COR-L47 (cell line): ENCODE results near the gene RNF44.
"Not testable (repeated sequence)": the region's sequence is repeated elsewhere in the genome, so short reads cannot be mapped to it uniquely, and the experiment has no call there.

Experiments used
- DNase-seq: peaks from one replicate; lab custom pipeline; 2025; lab: John Stamatoyannopoulos, UW

The RNF44 gene

DNA sequence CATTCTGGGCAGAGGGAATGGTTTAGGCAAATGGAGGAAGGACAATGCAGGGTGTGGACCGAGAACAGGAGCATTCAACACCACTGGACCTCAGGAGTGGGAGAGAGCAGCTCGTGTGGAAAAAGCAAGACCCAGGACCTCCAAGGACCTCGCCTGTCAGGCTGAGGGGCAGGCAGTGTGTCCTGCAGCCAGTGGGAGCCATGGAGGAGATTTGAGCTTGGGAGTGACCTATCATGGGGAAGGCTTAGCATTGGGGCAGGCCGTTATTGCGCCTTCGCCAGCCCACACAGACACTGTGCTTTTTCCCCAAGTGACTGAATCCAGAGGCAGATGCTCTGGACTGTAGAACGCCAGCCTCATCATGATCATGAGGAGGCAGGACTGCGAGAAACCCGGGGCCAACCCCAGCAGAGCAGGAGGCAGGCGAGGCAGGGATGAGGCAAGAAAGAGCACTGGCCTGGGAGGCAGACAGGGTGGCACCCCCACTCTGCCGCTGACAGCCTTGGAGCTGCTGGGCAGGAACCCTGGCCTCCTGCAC lies 15.2 kb upstream of the RNF44 start:
- no peak for DNase-seq

DNA sequence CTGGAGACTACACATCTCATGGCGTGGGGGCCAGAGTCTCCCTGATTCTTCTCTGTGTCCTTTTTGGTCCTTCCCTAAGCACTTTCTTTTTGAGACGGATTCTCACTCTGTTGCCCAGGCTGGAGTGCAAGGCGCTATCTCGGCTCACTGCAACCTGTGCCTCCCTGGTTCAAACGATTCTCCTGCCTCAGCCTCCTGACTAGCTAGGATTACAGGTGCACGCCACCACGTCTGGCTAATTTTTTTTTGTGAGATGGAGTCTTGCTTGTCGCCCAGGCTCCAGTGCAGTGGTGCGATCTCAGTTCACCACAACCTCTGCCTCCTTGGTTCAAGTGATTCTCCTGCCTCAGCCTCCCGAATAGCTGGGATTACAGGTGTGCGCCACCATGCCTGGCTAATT lies 13.7 kb upstream of the RNF44 start:
- DNase-seq: not testable (repeated sequence)

DNA sequence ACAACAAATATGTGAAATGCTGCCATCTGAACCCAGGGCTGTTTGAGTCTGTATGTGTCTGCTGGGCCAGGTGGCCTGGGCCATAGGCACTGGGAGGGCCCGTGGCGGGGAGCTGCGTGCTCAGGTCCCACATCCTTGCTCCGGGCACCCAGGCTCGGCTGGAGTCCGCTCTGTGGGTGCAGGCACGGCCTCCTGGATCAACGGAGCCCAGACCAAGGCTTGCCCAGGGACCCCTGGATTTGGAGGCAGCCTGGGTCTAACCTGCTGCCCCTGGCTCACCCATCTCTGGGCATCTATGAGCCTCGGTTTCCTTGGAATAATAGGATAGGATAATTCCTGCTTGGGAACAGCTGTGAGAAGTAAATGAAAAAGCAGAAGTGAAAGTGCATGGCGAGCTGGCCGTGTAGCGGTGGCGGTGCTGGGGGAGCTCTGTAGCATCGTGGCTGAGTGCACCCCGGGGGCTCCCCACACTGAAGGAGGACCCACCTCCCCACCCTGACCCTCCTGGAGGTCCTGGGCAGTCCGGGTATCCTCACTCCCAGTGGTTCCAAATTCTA lies 13.2 kb upstream of the RNF44 start:
- DNase-seq: no peak

DNA sequence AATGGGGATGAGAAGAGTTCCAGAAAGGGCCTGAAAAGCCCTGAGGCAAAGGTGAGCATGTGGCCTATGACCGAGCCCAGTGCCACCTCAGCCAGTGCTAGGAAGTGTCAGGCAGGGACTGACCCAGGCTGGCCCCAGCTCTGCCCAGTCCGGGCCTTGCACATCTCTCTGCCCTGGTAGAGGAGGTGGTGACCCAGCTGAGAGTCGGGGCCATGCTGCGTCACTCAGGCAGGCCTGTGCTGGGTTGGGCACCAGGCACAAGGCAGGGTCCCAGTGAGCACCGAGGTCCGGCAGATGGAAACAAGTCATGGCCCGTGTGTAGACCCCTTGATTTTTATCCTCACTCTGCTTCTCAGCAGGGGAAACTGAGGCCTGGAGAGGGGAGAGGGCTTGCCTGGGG lies 12.7 kb upstream of the RNF44 start:
- no peak for DNase-seq

DNA sequence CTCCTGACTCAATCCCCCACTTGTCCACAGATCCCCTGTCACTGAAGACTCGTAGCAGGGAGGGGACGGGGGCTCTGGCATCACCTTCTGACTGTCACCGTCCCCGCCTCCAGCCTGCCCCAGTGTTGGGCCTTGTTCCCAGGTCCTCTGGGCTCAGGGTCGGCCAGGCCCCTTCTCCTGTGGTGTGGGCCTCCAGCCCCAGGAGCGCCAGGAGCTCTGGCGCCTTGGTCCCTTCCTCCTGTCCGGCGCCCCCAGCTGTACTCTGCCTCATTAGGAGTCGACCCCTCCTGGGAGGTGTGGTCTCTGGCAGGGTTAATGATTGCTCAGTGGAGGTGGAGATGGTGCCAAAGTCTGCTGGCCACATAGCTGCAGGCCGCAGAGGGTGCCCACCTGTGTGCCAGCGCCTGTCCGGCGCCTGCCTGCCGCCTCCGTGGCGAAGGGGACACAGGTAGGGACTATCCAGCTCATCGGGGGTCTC lies 11.8 kb upstream of the RNF44 start, which contains the start of gene CDHR2:
CDHR2 (plus strand) TSS at position 376 of the 478 bp plus-strand sequence. CDS start 16,011 bp downstream, outside the sequence.
- DNase-seq: no peak

DNA sequence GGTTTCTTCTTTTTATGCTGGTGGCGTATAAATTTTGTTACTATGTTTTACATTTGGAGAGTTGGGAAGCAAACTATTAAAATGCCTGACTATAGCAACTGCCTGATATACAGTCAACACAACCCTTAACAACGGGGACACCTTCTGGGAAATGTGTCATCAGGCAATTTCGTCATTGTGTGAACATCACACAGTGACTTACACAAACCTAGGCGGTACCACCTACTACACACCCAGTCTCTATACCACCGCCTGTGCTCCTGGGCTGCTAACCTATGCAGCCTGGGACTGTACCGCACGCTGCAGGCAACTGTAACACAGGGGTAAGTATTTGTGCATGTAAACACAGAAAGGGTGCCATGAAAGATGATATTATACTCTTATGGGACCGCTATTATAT lies 10.6 kb upstream of the RNF44 start:
- no peak for DNase-seq

DNA sequence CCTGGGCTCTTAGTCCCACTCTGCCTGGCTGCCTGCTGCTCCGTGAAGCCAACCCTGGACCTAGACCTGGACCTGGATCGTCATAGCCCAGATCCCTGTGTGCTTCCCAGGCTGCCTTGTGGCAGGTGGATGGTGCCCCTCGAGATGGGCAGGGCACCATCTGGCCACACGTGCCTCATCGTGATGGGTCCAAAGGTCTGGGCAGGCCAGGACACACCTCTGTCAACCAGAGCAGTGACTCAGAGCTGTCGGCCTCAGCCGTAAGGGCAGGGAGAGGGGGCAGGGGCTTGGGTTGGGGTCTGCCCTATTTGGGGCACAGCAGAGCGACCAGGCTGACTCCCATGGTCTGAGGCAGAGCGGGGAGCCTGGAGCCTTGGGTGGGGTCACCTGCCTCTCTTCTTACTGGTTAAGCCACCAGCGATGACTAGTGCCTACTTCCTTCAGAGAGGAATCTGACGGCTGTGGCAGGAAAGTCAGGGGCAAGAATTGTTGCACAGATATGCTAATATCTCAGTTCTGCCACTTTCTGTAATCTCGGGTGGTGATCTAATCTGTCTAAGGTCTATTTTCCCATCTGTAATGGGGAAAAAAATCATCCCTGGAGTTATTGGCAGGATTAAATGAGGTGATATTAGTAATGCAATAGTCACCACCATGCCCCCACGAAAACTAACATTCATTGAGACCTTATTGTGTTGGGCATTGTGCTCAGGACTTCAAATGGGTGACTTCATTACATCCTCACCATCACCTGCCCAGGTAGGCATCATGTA lies 8.7 kb upstream of the RNF44 start:
- no peak for DNase-seq

DNA sequence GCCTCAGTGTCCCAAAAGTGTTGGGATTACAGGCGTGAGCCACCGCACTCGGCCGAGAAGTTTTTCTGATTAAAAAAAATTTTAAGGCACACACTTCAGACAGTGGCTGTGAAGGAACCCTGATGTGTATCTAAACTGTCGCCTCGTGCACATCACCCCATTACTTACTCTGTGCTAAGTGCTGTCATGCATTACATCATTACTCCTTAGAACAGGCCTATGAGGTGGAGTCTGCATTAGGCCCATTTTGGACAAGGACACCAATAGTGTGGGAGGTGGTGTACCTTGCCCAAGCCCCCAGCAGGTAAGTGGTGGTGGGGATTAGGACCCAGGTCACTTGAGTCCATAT lies 8.2 kb upstream of the RNF44 start:
- DNase-seq: no peak

DNA sequence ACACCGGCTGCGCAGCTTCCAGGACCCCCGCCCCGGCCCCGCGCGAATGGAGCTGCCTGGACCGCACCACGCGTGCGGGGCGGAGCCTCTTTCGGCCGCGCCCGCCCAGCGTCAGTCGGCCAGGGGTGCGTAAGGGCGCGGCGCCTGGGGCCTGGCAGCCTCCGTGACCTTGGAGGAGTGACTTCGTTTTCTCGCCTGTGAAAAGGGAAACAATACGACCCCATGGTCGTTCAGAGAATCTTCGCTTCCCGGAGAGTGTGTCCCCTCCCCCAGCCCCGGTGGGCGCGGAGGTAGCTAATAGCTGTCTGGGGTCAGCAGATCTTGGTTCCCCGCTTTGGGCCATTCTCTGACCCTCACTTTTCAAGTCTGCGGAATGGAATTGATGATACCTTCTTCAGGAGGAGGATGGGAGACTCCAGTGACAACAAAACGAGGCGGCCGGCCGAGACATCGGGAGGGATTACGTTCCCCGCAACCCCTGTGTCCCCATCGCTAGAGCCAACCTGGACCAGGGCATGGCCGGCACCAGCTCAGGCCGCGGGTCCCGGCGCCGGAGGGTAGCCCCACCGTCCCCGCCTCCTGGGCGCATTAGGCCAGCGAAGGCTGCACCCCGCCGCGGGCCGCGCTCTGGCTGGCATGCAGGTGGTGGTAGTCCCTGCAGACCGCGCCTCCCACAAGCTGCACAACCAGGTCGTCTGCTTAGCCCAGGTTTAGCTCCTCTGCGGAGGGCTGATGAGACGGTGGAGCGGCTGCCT lies 6.4 kb upstream of the RNF44 start:
- peak; percentile 73 for DNase-seq

DNA sequence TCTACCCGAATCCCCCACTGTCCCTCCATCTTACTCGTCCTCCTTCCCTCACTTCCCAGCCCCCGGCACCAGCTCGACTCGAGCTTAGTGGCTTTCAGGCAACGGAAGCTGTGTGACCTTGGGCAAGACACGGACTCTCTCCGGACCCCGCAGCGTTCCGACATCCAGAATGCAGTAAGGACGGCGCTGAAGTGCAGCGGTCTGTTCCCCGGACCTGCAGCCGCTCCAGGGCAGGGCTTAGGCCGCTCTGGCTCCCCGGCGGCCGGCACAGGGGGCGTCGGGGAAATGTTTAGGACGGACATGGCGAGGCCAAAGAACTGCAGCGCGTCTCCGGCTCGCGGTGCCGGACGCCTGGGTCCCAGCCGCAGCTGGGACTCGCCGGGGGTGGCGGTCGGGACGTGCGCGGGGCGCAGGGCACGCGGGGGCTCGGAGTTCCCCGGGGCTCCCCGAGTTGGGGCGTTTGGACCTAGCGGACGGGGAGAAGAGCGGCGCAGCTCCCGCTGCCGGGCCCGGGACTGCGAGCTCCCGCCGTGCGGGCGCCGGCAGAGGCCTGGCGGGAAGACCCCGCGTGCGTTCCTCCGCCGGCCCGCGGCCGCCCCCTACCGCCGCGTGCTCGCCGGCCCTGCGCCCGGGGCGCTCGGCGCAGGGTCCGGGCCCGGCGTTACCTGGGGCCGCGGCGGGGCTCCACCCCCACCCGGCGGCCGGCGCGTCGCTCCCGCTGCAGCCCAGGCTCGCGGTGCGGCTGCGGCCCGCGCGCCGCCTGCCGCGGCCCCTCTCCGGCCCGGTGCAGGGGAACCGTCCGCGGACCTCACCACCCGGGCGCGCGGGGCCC lies 5.6 kb upstream of the RNF44 start:
- no peak for DNase-seq

DNA sequence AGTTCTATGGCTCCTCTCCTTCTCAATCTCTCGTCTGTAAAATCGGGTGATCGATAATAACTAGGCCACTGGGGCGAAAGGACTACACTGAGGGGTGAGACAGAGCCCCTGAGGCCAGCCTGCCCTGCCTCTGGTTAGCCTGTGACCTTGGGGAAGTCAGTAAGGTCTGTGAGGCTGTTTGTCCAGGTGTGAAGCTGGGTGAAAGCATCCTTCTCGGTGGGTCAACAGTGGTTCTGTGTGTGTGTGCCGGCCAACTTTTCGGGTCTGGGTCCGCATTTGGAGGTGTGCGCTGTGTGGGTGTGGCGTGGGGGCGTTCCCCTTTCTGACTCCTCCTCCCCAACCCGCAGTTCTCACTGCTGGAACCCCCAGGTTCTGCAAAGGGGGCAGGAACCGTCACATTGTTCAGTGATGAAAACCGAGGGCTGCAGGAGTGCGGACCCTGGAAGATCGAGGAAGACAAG lies 5.0 kb upstream of the RNF44 start:
- no peak for DNase-seq

DNA sequence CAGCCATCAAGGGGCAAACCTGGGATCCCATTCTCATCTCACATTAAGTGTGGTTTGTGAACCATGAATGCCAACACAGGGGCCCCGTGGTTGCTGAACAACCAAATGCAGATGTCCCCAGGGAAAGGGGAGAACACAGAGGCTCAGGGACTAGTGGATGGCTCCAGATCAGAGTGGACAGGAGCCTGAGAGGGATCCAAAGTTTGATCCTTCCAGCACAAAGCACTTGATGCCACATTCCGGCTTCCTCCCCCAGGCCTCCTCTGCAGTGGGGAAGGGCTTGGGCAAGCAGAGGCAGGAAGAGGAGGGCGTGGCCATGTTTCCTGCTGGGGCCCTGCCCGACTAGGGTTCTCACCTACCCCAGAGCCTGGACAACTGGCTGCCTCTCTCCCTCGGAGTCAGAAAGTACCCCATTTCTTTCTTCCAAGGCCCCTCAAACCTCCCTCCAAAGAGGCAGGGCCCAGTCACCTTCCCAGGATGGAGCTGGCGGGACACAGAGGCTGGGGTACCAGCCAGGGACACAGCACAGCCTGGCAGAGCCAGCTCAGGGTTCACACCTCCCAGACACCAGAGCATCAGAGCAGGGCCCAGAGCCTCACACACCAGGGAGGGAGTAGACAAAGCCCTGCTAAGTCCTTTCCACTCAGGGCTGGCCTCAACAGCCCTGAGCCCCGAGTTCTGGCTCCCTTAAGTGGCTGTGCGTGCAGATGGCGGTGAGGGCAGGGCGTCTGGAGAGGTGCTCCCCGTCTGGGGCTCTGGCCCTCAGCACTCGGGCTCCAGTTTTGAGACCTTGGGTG lies 4.3 kb upstream of the RNF44 start:
- peak; percentile 49 for DNase-seq

DNA sequence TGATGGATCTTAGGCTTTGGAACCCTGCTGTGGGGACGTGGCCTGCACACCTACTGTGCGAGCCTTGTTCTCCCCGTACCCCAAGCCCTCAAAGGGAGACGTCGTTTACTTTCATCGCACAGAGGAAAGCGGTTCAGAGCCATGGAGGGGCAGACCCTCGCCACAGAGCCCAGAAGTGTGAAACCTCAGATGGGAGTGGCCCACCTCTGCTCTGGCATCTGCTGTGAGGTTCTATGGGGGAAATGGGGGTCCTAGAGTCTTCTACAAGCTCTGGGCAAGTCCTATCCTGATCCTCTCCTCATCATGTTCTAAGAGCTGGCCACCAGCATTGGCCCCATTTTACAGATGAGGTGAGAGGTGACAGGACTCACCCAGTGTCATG lies 3.7 kb upstream of the RNF44 start:
- no peak for DNase-seq

DNA sequence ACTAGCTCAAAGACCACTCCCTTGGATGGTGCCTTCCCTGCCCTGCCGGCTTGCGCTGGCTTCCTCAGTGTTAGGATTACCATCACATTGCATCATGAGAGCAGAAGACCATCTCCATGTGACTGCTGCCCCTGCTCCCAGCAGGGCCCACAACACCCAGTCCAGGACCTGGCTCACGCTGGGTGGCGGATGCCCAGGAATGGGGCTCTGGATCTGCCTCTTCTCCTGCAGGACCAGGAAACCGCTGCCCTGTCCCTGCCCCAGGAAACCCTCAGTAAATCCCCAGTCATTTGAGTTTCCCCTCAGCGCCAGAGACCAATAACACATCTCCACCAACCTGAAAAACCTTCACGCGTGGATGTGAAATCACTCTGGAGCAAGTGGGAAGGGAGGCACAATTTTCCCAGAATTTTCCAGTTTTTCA lies 3.3 kb upstream of the RNF44 start:
- no peak for DNase-seq

DNA sequence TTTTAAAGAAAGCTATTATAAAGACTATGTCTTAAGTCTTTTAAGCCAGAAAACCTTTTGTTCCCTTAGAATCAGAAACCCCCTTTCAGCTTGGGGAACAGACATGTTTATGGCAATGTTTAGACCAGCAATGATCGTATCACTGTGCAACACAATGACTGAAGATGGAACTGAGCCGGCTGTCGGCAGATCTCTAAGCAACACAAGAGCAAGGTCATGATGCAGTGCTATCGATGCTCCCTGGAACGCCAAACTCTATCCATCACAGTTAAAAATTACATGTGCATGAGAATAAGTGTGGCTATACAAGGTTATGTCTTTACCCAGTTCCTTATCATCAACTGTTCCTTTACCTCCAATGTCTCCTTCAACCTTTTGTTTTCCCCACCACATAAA lies 1.8 kb upstream of the RNF44 start:
- DNase-seq: no peak

DNA sequence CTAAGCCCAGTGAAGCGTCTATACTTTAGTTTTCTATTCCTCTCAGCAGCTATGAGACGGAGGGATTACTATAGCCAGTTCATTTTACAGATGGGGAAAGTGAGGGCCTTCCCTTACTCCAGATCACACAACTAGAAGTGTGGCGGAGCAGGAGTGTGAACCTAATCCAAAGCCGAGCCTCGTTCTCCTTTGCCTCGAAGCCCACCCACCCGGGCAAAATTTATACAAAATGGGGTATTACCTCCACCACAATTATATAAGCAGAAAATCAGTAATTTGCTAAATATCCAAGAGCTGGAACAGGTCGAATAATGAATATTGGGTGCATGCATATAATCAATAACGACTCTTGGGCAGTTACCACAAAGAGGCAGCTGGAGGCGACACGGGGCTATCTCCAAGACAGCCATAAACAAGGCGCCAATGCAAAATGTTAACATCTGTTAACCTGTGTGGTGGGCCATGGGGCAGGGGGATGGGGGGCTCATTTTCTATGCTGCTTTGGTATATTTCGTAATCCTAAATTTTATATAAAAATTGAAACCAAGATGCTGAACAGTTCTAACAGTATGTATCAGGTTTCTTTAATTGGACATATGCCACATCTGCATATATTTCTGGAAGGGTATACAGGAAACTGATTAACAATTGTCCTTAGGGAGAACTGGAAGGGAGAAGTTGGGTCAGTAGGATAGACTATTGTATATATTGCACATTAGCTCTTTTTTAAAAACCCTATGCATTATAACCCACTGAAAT lies 1.2 kb upstream of the RNF44 start:
- no peak for DNase-seq

DNA sequence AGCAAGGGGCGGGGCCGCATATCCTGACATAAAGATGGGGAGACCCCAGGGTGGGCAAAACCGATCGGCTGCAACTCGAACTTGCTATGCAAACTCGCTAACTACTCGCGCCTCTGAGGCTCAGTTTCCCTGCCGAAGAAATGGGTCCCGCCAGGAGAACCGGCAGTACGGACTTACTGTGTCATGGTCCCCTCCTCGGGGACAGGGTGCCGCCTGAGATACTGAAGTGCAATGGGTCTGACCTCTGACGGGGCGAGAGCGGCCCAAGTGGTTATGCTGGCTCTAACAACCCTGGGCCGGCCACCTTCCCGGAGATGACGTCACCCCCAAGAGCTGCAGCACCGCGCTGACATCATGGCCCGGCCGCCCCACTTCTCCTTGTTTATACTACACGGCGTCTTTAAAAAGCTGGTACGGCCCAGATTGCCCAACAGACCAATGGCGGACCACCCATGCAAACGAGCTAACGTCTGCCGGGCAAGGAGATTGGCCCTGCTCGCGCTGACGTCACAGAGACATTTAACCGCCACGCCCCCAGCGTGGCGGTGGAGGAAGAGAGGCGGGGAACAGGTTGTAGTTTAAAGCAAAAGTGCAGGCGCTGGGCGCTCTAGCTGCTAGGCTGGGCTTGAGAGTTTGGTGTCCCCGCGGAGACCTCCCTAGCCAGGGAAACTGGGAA lies 490 bp upstream of the RNF44 start:
- DNase-seq: peak; percentile 97

DNA sequence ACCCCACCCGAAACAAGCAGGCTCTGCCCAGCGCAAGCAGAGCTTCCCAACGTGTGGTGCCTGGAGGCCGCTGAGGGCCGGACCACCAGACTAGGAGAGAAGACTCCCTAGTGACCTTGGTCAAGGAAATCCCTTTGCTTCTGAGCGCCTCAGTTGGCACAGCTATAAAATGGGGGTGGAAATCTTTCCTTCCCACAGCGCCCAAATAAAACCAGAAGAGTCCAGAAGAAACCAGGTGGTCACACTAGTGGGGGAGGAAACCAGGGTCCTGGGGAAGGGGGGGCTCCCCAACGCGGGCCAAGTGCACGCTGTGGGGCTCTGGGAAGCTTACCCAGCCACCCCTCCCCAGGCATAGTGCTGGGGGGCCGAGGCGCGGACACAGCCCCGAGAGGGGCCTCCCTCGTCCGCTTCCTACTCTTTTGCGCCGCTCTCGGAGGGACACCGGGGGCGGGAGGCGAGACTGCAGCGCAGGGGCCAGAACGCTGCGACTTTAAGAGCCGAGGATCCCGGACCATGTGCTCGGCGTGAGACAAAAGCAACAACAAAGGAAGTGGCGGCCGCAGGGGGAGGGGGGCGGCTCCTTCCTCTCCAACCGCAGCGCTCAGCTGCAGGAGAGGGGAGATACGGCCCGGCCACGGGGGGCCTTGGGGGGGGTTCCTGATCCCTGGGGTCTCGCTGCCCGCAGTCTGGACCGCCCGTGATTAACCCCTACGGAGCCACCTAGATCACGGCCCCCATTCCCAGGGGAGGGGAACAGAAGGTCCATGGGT lies 885 bp downstream of the RNF44 start:
- peak; percentile 78 for DNase-seq

DNA sequence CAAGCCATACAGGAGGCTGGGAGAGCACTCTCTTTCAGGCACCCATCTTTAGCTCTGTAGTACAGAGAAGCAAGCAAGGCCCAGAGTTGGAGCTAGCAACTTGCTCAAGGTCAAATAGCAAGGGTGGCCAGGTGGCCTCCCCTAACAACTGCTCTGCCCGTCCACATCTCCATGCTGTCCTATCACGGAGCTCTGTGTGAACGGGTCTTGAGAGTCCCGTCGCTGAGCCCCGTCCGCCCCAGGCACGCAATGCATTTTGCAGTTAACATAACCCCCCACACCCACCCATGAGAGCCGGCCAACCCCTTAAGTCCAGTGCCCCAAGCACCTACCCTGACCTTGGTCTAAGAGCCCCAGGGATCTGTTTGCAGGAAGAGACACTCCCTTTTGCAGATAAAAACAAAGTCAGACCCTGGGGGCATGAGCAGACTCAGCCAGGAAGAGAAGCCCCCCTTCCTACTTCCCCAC lies 1.5 kb downstream of the RNF44 start:
- DNase-seq: no peak
